Nephron progenitor cell (in vitro differentiated cells): ENCODE results near the gene TBC1D22A.

Source experiments
- DNase-seq: peaks from one replicate; pipeline ENCODE4 v3.0.0; 2021
- H3K27ac Mint-ChIP-seq: 2 replicates; pipeline ENCODE4 v1.8.0; 2021; ENCODE audit warnings: mild to moderate bottlenecking, moderate library complexity, mixed read lengths
- H3K27me3 Mint-ChIP-seq: 2 replicates; pipeline ENCODE4 v1.8.0; 2021; ENCODE audit warnings: mild to moderate bottlenecking, low read depth, mixed read lengths; ENCODE audit not compliant: poor library complexity
- H3K36me3 Mint-ChIP-seq: 2 replicates; pipeline ENCODE4 v1.8.0; 2021; ENCODE audit warnings: low read depth, mixed read lengths
- H3K4me1 Mint-ChIP-seq: 2 replicates; pipeline ENCODE4 v1.8.0; 2021; ENCODE audit warnings: mixed read lengths
- H3K4me3 Mint-ChIP-seq: 2 replicates; pipeline ENCODE4 v1.8.0; 2021; ENCODE audit warnings: mild to moderate bottlenecking, moderate library complexity, mixed read lengths
- H3K9me3 Mint-ChIP-seq: 2 replicates; pipeline ENCODE4 v1.8.0; 2021; ENCODE audit warnings: mild to moderate bottlenecking, moderate library complexity, mixed read lengths
- CTCF ChIP-seq: fragments of 200-600 bp; sonication (generic); IDR thresholded peaks from 2 replicates; pipeline ENCODE4 v1.5.0; 2021; ENCODE audit warnings: antibody characterized with exemption

The TBC1D22A gene

DNA sequence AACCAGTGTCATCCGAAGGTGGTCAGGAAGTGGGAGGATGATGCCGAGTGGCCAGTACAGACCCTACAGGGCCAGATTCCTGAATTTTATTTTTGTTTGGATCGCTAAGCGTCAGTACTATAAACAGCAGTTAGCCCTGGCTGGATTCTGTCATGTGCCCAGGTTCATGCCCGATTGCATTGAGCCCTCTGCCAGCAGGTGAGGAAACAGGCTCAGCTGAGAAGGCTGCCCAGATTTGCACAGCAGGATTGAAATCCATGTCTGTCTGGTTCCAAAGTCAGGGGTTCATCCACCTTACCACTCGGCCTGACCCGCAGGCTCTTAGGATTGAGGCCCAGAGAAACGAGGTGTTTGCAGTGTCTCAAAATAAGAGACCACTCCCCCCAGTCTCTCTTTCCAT, 9.1 kb upstream of the TBC1D22A start:
- Mint-ChIP-seq H3K9me3 (peaks cover 20% of the 10 kb centered on the region), H3K27ac (no peak overlapping the region), H3K4me1 (peaks cover 24% of the 10 kb centered on the region), H3K36me3 (peaks cover 16% of the 10 kb centered on the region), H3K27me3 (peaks cover 3% of the 10 kb centered on the region), H3K4me3 (no peak overlapping the region)
- TF ChIP-seq CTCF, result no peak
- DNase-seq, result no peak

DNA sequence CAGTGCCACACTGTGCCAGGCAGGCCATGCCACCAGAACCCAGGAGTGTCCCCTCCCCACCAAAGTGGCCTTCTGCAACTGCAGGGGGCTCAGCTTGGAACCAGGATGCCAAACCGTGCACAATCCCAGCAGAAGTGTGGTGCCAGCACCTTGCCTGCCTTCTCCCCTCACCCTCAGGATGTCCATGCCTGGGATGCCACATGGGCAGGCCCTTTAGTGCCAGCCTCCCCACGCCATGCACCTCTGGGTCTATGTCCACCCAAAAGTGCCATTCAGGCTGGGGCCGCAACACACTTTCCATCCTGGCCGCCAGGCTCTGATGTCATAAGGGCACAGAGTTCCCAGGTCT, 8.7 kb upstream of the TBC1D22A start:
- H3K36me3 Mint-ChIP-seq, result peaks cover 19% of the 10 kb centered on the region
- H3K9me3 Mint-ChIP-seq, result peaks cover 20% of the 10 kb centered on the region
- TF ChIP-seq CTCF, result no peak
- H3K4me1 Mint-ChIP-seq, result peaks cover 28% of the 10 kb centered on the region
- DNase-seq, result no peak
- H3K4me3 Mint-ChIP-seq, result no peak overlapping the region
- H3K27me3 Mint-ChIP-seq, result peaks cover 6% of the 10 kb centered on the region
- no peak overlapping the region for H3K27ac Mint-ChIP-seq

- no peak overlapping the region for H3K27ac Mint-ChIP-seq
Measured at GRCh38 chr22:46754110-46754799, 8.2 kb upstream of the TBC1D22A start.

GRCh38 chr22:46754826-46755225, 7.6 kb upstream of the TBC1D22A start:
- DNase-seq, result no peak
- peaks cover 20% of the 10 kb centered on the region for H3K9me3 Mint-ChIP-seq
- H3K4me1 Mint-ChIP-seq, result peaks cover 24% of the 10 kb centered on the region
- no peak for TF ChIP-seq CTCF
- no peak overlapping the region for H3K27ac Mint-ChIP-seq
- no peak overlapping the region for H3K4me3 Mint-ChIP-seq
- peaks cover 7% of the 10 kb centered on the region for H3K27me3 Mint-ChIP-seq
- peaks cover 22% of the 10 kb centered on the region for H3K36me3 Mint-ChIP-seq

More at GRCh38 chr22:46754110-46754799, 8.2 kb upstream of the TBC1D22A start:
- Mint-ChIP-seq H3K36me3 (peaks cover 22% of the 10 kb centered on the region), H3K27me3 (peaks cover 7% of the 10 kb centered on the region), H3K4me1 (peaks cover 29% of the 10 kb centered on the region), H3K4me3 (no peak overlapping the region), H3K9me3 (peaks cover 20% of the 10 kb centered on the region)
- TF ChIP-seq CTCF, result no peak
- DNase-seq, result no peak

GRCh38 chr22:46755525-46755924, 6.9 kb upstream of the TBC1D22A start:
- Mint-ChIP-seq H3K27ac (no peak overlapping the region), H3K9me3 (peaks cover 20% of the 10 kb centered on the region), H3K36me3 (peaks cover 22% of the 10 kb centered on the region), H3K4me3 (no peak overlapping the region), H3K4me1 (peaks cover 22% of the 10 kb centered on the region), H3K27me3 (peaks cover 3% of the 10 kb centered on the region)
- no peak for DNase-seq
- no peak for TF ChIP-seq CTCF

DNA sequence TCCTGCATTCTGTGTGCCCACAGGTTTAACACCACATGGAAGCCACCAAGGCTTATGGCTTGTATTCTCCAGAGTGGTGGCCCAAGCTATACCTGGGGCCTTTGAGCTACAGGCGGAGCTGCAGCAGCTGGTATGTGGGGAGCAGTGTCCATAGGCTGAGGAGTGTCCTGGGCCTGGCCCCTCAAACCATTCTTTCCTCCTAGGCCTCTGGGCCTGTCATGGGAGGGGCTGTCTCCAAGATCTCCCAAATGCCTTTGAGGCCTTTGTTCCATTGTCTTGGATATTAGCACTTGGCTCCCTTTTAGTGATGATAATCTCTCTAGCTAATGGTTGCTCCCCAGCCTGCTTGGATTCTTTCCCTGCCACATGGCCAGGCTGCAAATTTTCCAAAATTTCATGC, 6.4 kb upstream of the TBC1D22A start:
- DNase-seq, result no peak
- peaks cover 26% of the 10 kb centered on the region for H3K36me3 Mint-ChIP-seq
- H3K9me3 Mint-ChIP-seq, result peaks cover 20% of the 10 kb centered on the region
- H3K4me3 Mint-ChIP-seq, result no peak overlapping the region
- peaks cover 22% of the 10 kb centered on the region for H3K4me1 Mint-ChIP-seq
- H3K27ac Mint-ChIP-seq, result no peak overlapping the region
- H3K27me3 Mint-ChIP-seq, result peaks cover 3% of the 10 kb centered on the region
- no peak for TF ChIP-seq CTCF
